AML-193 (cell line): ENCODE measurements around the gene PGLYRP1.

Source experiments
- DNase-seq, 2 experiments: peaks; one replicate each; lab custom pipeline; 2025; lab: John Stamatoyannopoulos, UW

The PGLYRP1 gene

GRCh38 chr19:46000491-46001246, 22.2 kb downstream of the PGLYRP1 start:
- no peak for DNase-seq

GRCh38 chr19:45999653-46000121, 23.2 kb downstream of the PGLYRP1 start:
- no peak for DNase-seq

- DNase-seq, result no peak
Measured at GRCh38 chr19:45998834-45999233, 24.0 kb downstream of the PGLYRP1 start.

- no peak for DNase-seq
Measured at GRCh38 chr19:45996933-45997332, 25.9 kb downstream of the PGLYRP1 start.

DNA sequence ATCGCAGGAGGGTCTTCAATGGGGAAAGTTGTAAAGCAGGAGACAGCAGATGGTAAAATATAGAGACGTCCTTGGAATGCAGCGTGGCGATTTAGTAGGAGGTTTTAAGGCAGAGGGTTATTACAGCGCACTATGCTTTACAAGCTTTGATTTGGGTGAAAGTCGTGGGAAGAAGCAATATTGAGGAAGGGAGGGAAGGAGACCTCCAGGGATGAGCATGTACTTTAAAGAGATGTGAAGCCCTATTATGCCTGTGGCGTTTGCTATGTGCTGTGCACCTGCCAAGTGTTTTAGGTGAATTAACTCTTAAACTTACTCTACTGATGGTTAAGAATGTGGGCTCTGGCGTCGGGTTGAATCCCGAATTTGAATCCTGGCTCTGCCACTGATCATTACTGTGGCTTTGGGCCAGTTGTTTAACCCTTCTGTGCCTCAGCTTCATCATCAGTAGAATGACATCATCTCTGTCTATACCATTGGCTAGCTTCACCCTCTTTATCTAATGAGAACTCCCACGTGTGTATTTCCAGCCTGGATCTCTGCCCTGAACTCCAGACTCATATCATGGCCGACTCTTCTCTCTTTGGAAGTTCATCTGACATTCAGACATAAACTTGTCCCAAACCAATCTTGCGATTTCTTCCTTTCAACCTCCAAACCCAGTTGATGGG, 27.0 kb downstream of the PGLYRP1 start:
- no peak for DNase-seq

- DNase-seq, result peak; percentile 95 to 98
Measured at GRCh38 chr19:45994998-45995714, 27.7 kb downstream of the PGLYRP1 start, which contains the start of gene CCDC61. CCDC61 (plus strand) TSS chr19:45995467; CDS start chr19:46003019, 7,552 bp downstream.

DNA sequence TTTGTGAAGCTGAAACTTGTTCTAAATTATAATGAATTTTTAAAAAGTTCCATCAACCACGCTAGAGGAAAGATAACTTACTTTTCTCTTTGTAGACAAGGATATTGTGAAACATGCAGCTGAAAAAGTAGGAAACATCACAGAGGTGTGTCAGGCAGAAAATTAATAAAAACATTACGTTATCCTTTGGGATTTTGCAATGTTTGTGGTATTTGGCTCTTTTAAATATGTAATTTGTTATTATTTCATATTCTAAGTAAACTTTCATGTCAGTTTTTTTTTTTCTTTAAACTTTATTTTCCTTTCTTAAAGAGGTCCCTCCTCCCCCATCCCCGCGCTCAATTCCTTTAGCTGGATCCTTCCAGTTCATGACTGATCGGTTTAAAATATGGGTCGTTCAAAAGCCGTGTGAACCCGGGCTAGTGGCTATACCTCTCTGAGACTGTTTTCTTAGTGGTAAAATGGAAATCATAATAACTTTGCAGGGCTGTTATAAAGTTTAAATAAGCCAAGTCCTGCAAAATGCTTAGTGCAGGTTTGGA, 28.3 kb downstream of the PGLYRP1 start:
- DNase-seq, result peak in 1 of 2 experiments; percentile 61

GRCh38 chr19:45990113-45990728, 32.6 kb downstream of the PGLYRP1 start:
- no peak for DNase-seq

GRCh38 chr19:45985321-45985720, 37.5 kb downstream of the PGLYRP1 start:
- DNase-seq, result no peak

DNA sequence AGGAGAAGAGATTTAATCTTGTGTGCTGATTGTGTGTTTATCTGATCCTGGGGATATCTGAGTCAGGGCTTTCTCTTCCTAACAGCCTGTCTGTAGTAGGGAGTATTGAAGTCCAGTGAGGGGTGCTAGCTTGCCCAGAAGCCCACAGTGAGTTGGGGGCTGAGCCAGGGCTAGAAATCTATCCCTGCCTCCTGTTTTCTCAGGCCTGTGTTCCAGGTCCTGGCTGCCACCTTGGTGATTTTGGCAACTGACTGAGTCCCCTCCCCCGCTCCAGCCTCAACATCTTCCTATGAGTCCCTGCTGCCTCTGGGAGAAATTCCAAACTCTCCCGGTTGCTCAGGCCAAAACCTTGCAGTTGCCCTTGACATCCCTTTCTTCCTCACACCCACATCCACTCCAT, 41.5 kb downstream of the PGLYRP1 start:
- DNase-seq, result no peak

DNA sequence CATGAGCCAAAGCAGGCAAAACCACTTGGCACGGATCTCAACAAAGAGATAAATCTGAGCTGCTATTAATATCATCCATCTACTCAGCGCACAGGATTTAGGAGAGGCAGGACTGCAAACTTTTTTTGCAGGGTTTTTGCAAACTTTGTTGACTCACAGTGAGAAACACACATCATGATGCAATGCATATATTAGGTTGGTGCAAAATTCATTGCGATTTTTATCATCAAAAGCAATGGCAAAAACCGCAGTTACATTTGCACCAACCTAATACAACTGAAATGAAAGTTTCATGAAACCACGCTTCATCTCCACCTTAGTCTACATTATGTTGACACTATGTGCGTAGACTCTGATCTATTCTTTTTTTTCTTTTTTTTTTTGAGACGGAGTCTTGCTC, 44.7 kb downstream of the PGLYRP1 start:
- DNase-seq, result no peak

GRCh38 chr19:45976178-45976577, 46.7 kb downstream of the PGLYRP1 start:
- DNase-seq, result no peak

DNA sequence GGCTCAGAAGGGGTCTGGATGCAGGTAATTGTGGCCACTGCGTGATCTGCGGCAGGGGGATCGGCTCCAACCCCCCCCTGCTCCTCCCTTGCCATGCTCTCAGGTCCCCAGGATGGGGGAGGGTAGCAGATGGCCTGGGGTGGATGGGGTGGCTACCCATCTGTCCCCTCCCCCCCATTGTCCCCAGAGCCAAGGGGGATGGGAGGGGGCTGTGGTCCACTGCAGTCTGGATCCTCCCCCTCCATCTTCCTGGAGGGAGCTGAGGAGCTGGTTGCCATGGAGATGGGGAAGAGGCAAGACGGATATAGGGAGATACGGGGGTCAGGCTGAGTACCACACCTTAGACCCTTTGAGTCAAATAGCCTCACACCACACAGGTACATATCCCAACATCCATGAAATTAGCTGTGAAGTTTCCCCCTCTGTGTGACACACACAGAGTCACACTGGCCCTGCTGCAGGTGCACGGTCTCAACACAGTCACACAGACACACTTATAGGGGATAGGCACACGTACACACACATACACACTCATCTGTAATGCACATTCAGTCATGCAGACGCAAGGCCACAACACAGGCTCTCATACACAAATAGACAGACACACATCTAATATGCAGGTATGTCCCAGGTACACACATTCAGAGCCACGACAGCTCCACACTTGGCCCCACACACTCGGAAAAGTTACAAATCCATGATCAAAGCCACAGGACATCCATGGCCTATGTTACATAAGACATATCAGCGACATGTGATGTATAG, 47.4 kb downstream of the PGLYRP1 start:
- DNase-seq, result no peak

GRCh38 chr19:45973553-45974338, 49.1 kb downstream of the PGLYRP1 start, which contains the start of gene NOVA2:
NOVA2 (minus strand) TSS chr19:45973865; CDS start chr19:45973351, 514 bp downstream.
- no peak for DNase-seq

- DNase-seq, result no peak
Measured at GRCh38 chr19:45972947-45973540, 49.8 kb downstream of the PGLYRP1 start.

DNA sequence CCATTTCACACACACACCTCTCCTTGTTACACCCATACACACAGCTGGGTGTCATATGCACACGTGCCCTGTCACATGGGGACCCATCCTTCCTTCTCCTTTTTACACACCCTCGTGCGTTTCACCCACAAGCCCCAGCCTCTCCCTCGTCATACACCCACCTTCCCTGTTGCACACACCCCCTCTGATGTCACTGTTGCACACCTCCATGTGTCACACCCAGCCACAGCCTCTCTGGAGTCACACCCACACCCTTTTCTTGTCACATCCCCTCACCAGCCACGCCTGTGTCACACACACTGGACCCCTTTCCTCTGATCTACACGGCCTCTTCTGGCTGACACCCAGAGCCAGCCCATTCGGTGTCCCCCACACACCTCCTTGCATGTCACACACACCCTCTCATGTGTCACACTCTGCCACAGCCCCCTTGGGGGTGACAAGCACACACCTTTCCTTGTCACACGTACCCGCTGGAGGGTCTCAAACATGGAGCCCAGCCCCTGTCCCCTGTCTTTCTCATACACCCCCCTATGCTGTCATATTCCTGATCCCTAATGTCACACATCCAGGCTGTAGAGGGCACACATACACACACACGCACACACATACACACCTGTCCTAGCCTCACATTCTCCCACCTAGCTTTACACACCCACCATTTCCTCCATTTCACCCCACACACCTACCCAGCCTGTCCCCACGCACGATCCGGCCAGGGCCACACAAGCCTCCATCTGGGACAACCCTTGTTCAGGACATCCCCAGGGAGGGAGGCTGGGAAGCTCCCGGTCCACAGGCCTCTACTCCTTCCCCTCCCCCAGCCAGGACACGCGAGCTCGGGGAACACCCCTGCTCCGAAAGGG, 50.5 kb downstream of the PGLYRP1 start:
- DNase-seq, result peak; percentile 11 to 23

- no peak for DNase-seq
Measured at GRCh38 chr19:45971260-45971902, 51.5 kb downstream of the PGLYRP1 start.

- no peak for DNase-seq
Measured at GRCh38 chr19:45969676-45970075, 53.2 kb downstream of the PGLYRP1 start.
